Measurements from ENCODE around the gene NME7. TPM values are rescaled to one million over a fixed set of nuclear protein-coding genes. Genes with fewer than 3 reads are reported as not detected.

NME7 gene
- polyA plus RNA-seq, 1 of the 3 experiments (the other 2 are of a cell fraction), result 13.7 TPM

- Histone ChIP-seq H3K4me2 (no peak overlapping the region), H3F3A (replicated peaks; ENCODE audit: insufficient read depth) (no peaks in the 10 kb centered on the region), H3K27ac (ENCODE audit: low read depth in 2 of 2, low read length in 1 of 2) (no peak overlapping the region), H4K20me1 (ENCODE audit: insufficient read depth) (no peaks in the 10 kb centered on the region), H3K9ac (no peak overlapping the region), H3K27me3 (ENCODE audit: insufficient read depth) (no peaks in the 10 kb centered on the region), H3K79me2 (ENCODE audit: insufficient read depth) (no peaks in the 10 kb centered on the region), H3K4me3 (ENCODE audit: low read depth in 2 of 2, low read length in 1 of 2) (no peak overlapping the region), H3K36me3 (replicated peaks in 1 of 2; ENCODE audit: control insufficient read depth in 1 of 2, insufficient read depth in 2 of 2, low read length in 1 of 2) (peaks cover 15 to 28% of the 10 kb centered on the region in 2 experiments), H3K9me3 (no peaks in the 10 kb centered on the region), H3K9me2 (no peaks in the 10 kb centered on the region), H3K4me1 (ENCODE audit: control insufficient read depth in 1 of 2, insufficient read depth in 2 of 2, low read depth in 1 of 2, low read length in 1 of 2) (no peaks in the 10 kb centered on the region), H2AFZ (ENCODE audit: low read depth) (no peak overlapping the region)
- 95% methylated on average over 2 of the region's 2 CpGs for WGBS (ENCODE audit: low lambda C conversion rate)
- ChIA-PET CTCF (no interaction called here), POLR2A (no interaction called here)
- DNase-seq, result no peak
- TF ChIP-seq NFIC (IDR thresholded peaks at IDR 0.05; ENCODE audit: borderline replicate concordance) (no peak), REST (IDR thresholded peaks at IDR 0.05; ENCODE audit: low read depth, low read length) (no peak), CHD2 (IDR thresholded peaks at IDR 0.05; ENCODE audit: low read length, partially characterized antibody) (no peak), MEF2A (IDR thresholded peaks at IDR 0.05; ENCODE audit: borderline replicate concordance, low read depth) (no peak), TEAD4 (IDR thresholded peaks at IDR 0.05; ENCODE audit: borderline replicate concordance, insufficient read depth) (no peak), GATA2 (CRISPR knock-in tag; IDR thresholded peaks at IDR 0.05) (no peak), ZBTB33 (IDR thresholded peaks at IDR 0.05; ENCODE audit: borderline replicate concordance, low read depth) (no peak), TCF12 (IDR thresholded peaks at IDR 0.05) (no peak), ELF1 (IDR thresholded peaks at IDR 0.05) (no peak), RAD21 (IDR thresholded peaks at IDR 0.05; ENCODE audit: low read length) (no peak), SMC3 (IDR thresholded peaks at IDR 0.05; ENCODE audit: low read depth, low read length) (no peak), FOXJ3 (CRISPR knock-in tag; IDR thresholded peaks at IDR 0.05) (no peak), FOSL2 (IDR thresholded peaks at IDR 0.05; ENCODE audit: borderline replicate concordance, low read depth) (no peak), GABPA (IDR thresholded peaks at IDR 0.05; ENCODE audit: low read depth) (no peak)
Observed at GRCh38 chr1:169305948-169306347, 61.6 kb downstream of the NME7 start.

DNA sequence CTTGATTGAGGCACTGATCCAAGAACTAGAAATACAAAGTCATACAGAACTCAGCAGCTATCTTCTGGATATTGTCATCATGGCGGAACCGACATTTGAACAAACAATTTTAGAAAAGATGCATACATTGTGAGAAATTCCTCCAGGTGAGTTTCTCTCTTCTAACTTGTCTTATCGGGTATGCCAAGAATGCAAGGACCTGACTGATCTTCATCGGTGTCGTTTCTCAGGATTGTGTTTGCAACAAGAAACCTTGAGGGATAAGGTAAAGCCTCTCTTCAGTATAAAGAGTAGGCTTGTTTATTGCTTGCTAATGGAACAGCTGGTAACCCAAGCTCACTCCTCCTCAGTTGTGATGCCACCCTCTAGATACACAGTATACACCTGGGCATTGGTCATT, 62.2 kb downstream of the NME7 start:
- ChIA-PET POLR2A (no interaction called here), CTCF (no interaction called here)
- Histone ChIP-seq H3K4me3 (ENCODE audit: low read depth in 2 of 2, low read length in 1 of 2) (no peak overlapping the region), H3K27me3 (ENCODE audit: insufficient read depth) (no peaks in the 10 kb centered on the region), H3K4me1 (ENCODE audit: control insufficient read depth in 1 of 2, insufficient read depth in 2 of 2, low read depth in 1 of 2, low read length in 1 of 2) (no peaks in the 10 kb centered on the region; a peak in 1 of 4 replicates), H3K79me2 (ENCODE audit: insufficient read depth) (no peaks in the 10 kb centered on the region), H3K4me2 (no peak overlapping the region), H3K9me3 (no peaks in the 10 kb centered on the region), H3F3A (replicated peaks; ENCODE audit: insufficient read depth) (no peaks in the 10 kb centered on the region), H3K9ac (no peak overlapping the region), H2AFZ (ENCODE audit: low read depth) (no peak overlapping the region), H3K27ac (ENCODE audit: low read depth in 2 of 2, low read length in 1 of 2) (no peak overlapping the region), H4K20me1 (ENCODE audit: insufficient read depth) (no peaks in the 10 kb centered on the region), H3K36me3 (replicated peaks in 1 of 2; ENCODE audit: control insufficient read depth in 1 of 2, insufficient read depth in 2 of 2, low read length in 1 of 2) (peaks cover 11 to 28% of the 10 kb centered on the region in 2 experiments), H3K9me2 (no peaks in the 10 kb centered on the region)
- WGBS (ENCODE audit: low lambda C conversion rate), result 95% methylated on average over 5 of the region's 5 CpGs
- no peak for DNase-seq
- TF ChIP-seq, protein P1, sequence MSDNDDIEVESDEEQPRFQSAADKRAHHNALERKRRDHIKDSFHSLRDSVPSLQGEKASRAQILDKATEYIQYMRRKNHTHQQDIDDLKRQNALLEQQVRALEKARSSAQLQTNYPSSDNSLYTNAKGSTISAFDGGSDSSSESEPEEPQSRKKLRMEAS (IDR thresholded peaks at IDR 0.05; ENCODE audit: low read depth), result no peak

Measured in SK-N-SH (cell line).